CD14-positive monocyte (primary cell): ENCODE data around the gene DDN. TPM values are rescaled to one million over a fixed set of nuclear protein-coding genes. Genes with fewer than 3 reads are reported as not detected.
A peak's percentile ranks its signal among the peaks of the same experiment; 100 is the strongest.

Experiments used
- DNase-seq, 3 donors: peaks; one replicate each; pipeline ENCODE4 v3.0.0-alpha.2; 2011 to 2022
- H2AFZ ChIP-seq: 2 replicates; pipeline ENCODE4 v1.6.0; 2012; ENCODE audit warnings: mild to moderate bottlenecking, low read depth, low read length, inconsistent platforms; ENCODE audit not compliant: insufficient read depth, poor library complexity, severe bottlenecking
- H3K27ac ChIP-seq, 2 donors: 1 replicate in 1 of 2; 2 replicates in 1 of 2; pipeline ENCODE4 v1.5.1; 2012 to 2013; ENCODE audit warnings: low read length in 2 of 2, control low read depth in 1 of 2, inconsistent platforms in 1 of 2, low read depth in 1 of 2, mild to moderate bottlenecking in 1 of 2
- H3K27me3 ChIP-seq, 2 donors: one replicate each; pipeline versions ENCODE4 v1.6.0 to v1.6.1; 2011 to 2013; ENCODE audit warnings: low read length in 2 of 2; ENCODE audit not compliant: control insufficient read depth in 2 of 2, insufficient read depth in 2 of 2
- H3K36me3 ChIP-seq, 2 donors: replicated peaks in 1 of 2; 1 replicate in 1 of 2; 2 replicates in 1 of 2; pipeline versions ENCODE4 v1.5.1 to v1.6.1; 2012 to 2013; ENCODE audit warnings: low read length in 2 of 2, control low read depth in 1 of 2, inconsistent platforms in 1 of 2, mild to moderate bottlenecking in 1 of 2; ENCODE audit not compliant: insufficient read depth in 2 of 2, control insufficient read depth in 1 of 2
- H3K4me1 ChIP-seq, 2 donors: 1 replicate in 1 of 2; 2 replicates in 1 of 2; pipeline versions ENCODE4 v1.5.1 to v1.6.1; 2012 to 2013; ENCODE audit warnings: low read length in 2 of 2, control low read depth in 1 of 2, inconsistent platforms in 1 of 2, mild to moderate bottlenecking in 1 of 2, moderate library complexity in 1 of 2; ENCODE audit not compliant: insufficient read depth in 2 of 2, control insufficient read depth in 1 of 2
- H3K4me2 ChIP-seq: replicated peaks from 2 replicates; pipeline ENCODE3; 2012; ENCODE audit warnings: low read length, moderate library complexity, mild to moderate bottlenecking; ENCODE audit not compliant: poor library complexity, severe bottlenecking; ENCODE audit errors: extremely low read depth
- H3K4me3 ChIP-seq, 3 experiments: fragments of 200-600 bp in 1 of 3; sonication (generic) in 1 of 3; replicated peaks in 1 of 3; 1 replicate in 2 of 3; 2 replicates in 1 of 3; pipeline ENCODE4 v1.5.1; 2011 to 2013; ENCODE audit warnings: low read length in 3 of 3, mild to moderate bottlenecking in 3 of 3, control low read depth in 2 of 3, low read depth in 2 of 3, inconsistent platforms in 1 of 3, moderate library complexity in 1 of 3
- H3K79me2 ChIP-seq: 2 replicates; pipeline ENCODE4 v1.6.0; 2012; ENCODE audit warnings: mild to moderate bottlenecking, control low read depth, inconsistent platforms, low read length, moderate library complexity; ENCODE audit not compliant: insufficient read depth
- H3K9ac ChIP-seq: 2 replicates; pipeline ENCODE4 v1.6.0; 2017; ENCODE audit warnings: low read length, mild to moderate bottlenecking; ENCODE audit not compliant: insufficient read depth, poor library complexity, severe bottlenecking
- H3K9me3 ChIP-seq, 2 donors: replicated peaks in 1 of 2; 1 replicate in 1 of 2; 2 replicates in 1 of 2; pipeline versions ENCODE4 v1.5.1 to v1.6.1; 2012 to 2013; ENCODE audit warnings: low read length in 2 of 2, control low read depth in 1 of 2; ENCODE audit not compliant: control insufficient read depth in 1 of 2, insufficient read depth in 1 of 2
- H4K20me1 ChIP-seq: 2 replicates; pipeline ENCODE4 v1.6.0; 2012; ENCODE audit warnings: mild to moderate bottlenecking, low read length, control low read depth, moderate library complexity; ENCODE audit not compliant: insufficient read depth
- H3K27ac Mint-ChIP-seq, 7 donors: one replicate each; pipeline ENCODE4 v1.8.0; 2020; ENCODE audit warnings: mild to moderate bottlenecking in 7 of 7, mixed read lengths in 7 of 7, moderate library complexity in 6 of 7, inconsistent platforms in 2 of 7
- H3K27me3 Mint-ChIP-seq, 3 donors: one replicate each; pipeline ENCODE4 v1.8.0; 2021 to 2022; ENCODE audit warnings: low read depth in 3 of 3, mild to moderate bottlenecking in 3 of 3, mixed read lengths in 3 of 3, moderate library complexity in 3 of 3, inconsistent platforms in 1 of 3
- H3K36me3 Mint-ChIP-seq, 2 donors: one replicate each; pipeline ENCODE4 v1.8.0; 2020; ENCODE audit warnings: mixed read lengths in 2 of 2, inconsistent platforms in 1 of 2, mild to moderate bottlenecking in 1 of 2
- H3K4me1 Mint-ChIP-seq: one replicate; pipeline ENCODE4 v1.8.0; 2020; ENCODE audit warnings: mild to moderate bottlenecking, mixed read lengths
- H3K4me3 Mint-ChIP-seq, 2 donors: one replicate each; pipeline ENCODE4 v1.8.0; 2020; ENCODE audit warnings: mild to moderate bottlenecking in 2 of 2, mixed read lengths in 2 of 2, moderate library complexity in 1 of 2
- H3K9me3 Mint-ChIP-seq, 7 donors: one replicate each; pipeline ENCODE4 v1.8.0; 2020 to 2022; ENCODE audit warnings: mixed read lengths in 7 of 7, mild to moderate bottlenecking in 6 of 7, moderate library complexity in 6 of 7, inconsistent platforms in 2 of 7
- WGBS: methylation state at CpG from one replicate; pipeline ENCODE4 v1.1.5; 2013; ENCODE audit warnings: missing lambda C conversion rate; ENCODE audit not compliant: insufficient coverage; 5-methylcytosine and 5-hydroxymethylcytosine counted together
- intact Hi-C, 2 donors: fragments of 100-400 bp; cut with micrococcal nuclease; formaldehyde crosslinking; loops; one replicate each; pipeline versions ENCODE4 v1.15.0 to v1.15.1; 2023
- polyA plus RNA-seq, 3 donors: library from polyadenylated mRNA; depleted of rRNA in 1 of 3; unstranded in 2 of 3; stranded (reverse) in 1 of 3; fragments of 300-500 nt in 2 of 3; fragments of >200 nt in 1 of 3; fragmentation: Illumina TruSeq in 2 of 3; gene quantifications; 1 replicate in 2 of 3; 2 replicates in 1 of 3; pipeline ENCODE4 v1.2.3, GENCODE V29; 2012 to 2021
- TF ChIP-seq, protein P1 (sequence below): fragments of 200-600 bp; IDR thresholded peaks from one replicate; pipeline ENCODE4 v1.8.0; 2022; ENCODE audit warnings: antibody characterized with exemption, mild to moderate bottlenecking

Gene DDN
- polyA plus RNA-seq, 3 donors, result 0.27 TPM; not detected in 2

DNA sequence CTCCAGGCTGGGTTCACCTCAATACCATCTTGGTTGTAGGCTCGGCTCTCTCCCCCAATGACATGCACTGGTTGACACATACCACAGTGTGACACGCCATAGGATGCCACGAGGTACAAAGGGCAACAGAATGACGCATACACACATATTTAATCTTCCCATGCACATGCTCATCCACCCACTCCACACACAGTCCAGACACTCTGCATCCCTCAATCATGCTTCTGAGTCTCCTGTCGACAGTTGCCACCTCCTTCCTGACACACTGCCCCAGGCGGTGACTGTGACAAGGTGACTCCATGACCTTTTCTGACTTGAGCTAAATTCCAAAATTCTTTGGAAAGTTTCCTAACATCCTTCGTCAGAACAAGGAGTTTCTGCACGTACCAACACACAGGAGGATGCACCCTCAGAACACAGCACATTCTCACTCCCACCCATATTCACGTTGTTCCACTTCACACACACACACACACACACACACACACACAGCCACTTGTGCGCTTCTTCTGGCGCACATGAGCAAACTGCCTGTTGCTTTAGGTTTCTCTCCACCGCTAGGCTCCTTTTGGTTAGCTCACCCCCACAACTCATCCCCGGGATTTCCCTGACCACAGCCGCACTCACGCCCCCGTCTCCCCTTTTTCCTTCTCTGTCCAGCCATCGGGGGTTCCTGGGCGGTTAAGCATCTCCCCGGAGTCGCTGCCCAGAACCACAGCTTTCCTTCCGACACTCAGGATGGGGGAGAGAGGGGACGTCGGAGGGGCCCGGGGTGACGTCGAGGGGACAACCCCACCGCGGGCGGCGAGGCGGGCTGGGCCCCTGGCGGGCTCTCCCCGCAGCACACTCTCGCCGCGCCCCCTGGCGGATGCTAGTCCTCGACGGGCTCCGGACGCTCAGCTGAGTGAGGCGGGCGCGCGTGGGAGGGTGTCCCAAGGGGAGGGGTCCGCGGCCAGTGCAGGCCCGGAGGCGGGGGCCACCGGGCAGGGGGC is 21.6 kb downstream of the DDN start:
- peak overlapping the region in 1 of 3 experiments; percentile 72 for H3K4me3 ChIP-seq
- no peaks in the 10 kb centered on the region for H3K36me3 ChIP-seq
- no peak overlapping the region for H3K27ac ChIP-seq
- H3K36me3 Mint-ChIP-seq, result peaks cover 22 to 23% of the 10 kb centered on the region in 2 donors
- no peak overlapping the region for H3K9ac ChIP-seq
- peak overlapping the region in 5 of 7 donors; percentile 47 to 83 (median 73) for H3K27ac Mint-ChIP-seq
- H3K27me3 ChIP-seq, result peaks cover 67 to 96% of the 10 kb centered on the region in 2 donors
- intact Hi-C loops, result loop anchor here in 1 of 2 donors (10.0 kb wide), 1 partner anchor 123 kb away; the partner anchor contains the start of gene DDX23
- H3K27me3 Mint-ChIP-seq, result peaks cover 90 to 99% (median 95%) of the 10 kb centered on the region in 3 donors
- H3K9me3 Mint-ChIP-seq, result peaks cover 2 to 42% (median 28%) of the 10 kb centered on the region in 7 donors
- H2AFZ ChIP-seq, result peak overlapping the region; percentile 64
- peak overlapping the region; percentile 37 to 86 for H3K4me3 Mint-ChIP-seq
- peak overlapping the region; percentile 83 for H3K4me2 ChIP-seq
- H3K4me1 ChIP-seq, result peaks cover 56 to 59% of the 10 kb centered on the region in 2 donors
- WGBS, result 8% methylated on average over 43 of the region's 50 CpGs
- no peaks in the 10 kb centered on the region for H3K79me2 ChIP-seq
- H4K20me1 ChIP-seq, result peaks cover 5% of the 10 kb centered on the region
- TF ChIP-seq, protein P1, sequence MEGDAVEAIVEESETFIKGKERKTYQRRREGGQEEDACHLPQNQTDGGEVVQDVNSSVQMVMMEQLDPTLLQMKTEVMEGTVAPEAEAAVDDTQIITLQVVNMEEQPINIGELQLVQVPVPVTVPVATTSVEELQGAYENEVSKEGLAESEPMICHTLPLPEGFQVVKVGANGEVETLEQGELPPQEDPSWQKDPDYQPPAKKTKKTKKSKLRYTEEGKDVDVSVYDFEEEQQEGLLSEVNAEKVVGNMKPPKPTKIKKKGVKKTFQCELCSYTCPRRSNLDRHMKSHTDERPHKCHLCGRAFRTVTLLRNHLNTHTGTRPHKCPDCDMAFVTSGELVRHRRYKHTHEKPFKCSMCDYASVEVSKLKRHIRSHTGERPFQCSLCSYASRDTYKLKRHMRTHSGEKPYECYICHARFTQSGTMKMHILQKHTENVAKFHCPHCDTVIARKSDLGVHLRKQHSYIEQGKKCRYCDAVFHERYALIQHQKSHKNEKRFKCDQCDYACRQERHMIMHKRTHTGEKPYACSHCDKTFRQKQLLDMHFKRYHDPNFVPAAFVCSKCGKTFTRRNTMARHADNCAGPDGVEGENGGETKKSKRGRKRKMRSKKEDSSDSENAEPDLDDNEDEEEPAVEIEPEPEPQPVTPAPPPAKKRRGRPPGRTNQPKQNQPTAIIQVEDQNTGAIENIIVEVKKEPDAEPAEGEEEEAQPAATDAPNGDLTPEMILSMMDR, result peak; percentile 99
- peaks cover 62% of the 10 kb centered on the region for H3K4me1 Mint-ChIP-seq
- DNase-seq, result peak in 2 of 3 donors; percentile 69 to 80
- peaks cover 0 to 41% of the 10 kb centered on the region in 2 donors for H3K9me3 ChIP-seq

DNA sequence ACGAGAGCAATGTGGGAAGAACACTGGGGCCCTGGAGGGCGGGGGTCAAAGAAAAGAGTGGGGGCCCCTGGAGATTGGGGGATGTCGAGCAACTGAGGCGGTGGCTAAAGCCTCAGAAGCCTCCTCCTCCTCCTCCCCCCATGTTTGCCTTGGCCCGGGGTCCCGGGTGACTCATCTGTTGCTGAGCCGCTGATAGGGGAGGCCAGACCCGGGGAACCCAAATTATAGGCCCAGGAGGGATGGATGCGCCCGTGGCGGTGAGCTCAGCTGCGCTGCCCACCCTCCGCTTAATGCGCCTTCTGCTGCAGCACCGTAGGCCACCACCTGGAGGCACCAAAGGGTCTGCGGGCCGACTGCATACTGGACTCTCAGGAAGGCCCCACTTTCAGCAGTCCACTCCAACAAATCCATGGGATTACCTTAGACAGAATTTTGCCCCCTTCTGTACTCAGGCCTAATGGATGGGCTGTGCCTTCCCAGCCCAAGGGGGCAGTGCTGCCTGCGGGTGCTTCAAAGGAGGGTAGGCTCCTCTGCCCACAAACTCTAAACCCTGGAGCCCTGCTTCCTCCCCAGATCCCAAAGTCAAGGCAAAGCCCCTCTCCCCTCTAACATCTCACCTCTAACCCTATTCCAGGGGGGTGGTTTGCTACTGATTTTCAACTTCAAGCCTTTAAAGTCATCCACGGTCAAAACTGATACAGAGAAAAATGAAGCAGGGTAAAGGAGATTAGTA is 25.1 kb downstream of the DDN start:
- no peak overlapping the region for H3K4me3 ChIP-seq
- peaks cover 15 to 22% of the 10 kb centered on the region in 2 donors for H3K36me3 Mint-ChIP-seq
- H3K79me2 ChIP-seq, result no peaks in the 10 kb centered on the region
- peak overlapping the region in 1 of 2 donors; percentile 76 for H3K4me3 Mint-ChIP-seq
- H3K27me3 Mint-ChIP-seq, result peaks cover 89 to 99% (median 91%) of the 10 kb centered on the region in 3 donors
- H3K9me3 Mint-ChIP-seq, result peaks cover 0 to 26% (median 19%) of the 10 kb centered on the region in 7 donors
- TF ChIP-seq, protein P1, result peak; percentile 86
- intact Hi-C loops, result loop anchor here in 1 of 2 donors (10.0 kb wide), 1 partner anchor 119 kb away; the partner anchor contains the start of gene DDX23
- no peak overlapping the region for H3K9ac ChIP-seq
- H3K4me1 ChIP-seq, result peaks cover 51 to 63% of the 10 kb centered on the region in 2 donors
- no peak overlapping the region for H3K27ac ChIP-seq
- H3K4me1 Mint-ChIP-seq, result peaks cover 57% of the 10 kb centered on the region
- H2AFZ ChIP-seq, result no peak overlapping the region
- peaks cover 12% of the 10 kb centered on the region for H4K20me1 ChIP-seq
- H3K36me3 ChIP-seq, result no peaks in the 10 kb centered on the region
- H3K4me2 ChIP-seq, result peak overlapping the region; percentile 23
- 21% methylated on average over 14 of the region's 19 CpGs for WGBS
- peaks cover 61 to 96% of the 10 kb centered on the region in 2 donors for H3K27me3 ChIP-seq
- H3K27ac Mint-ChIP-seq, result peak overlapping the region in 4 of 7 donors; percentile 25 to 74 (median 58)
- peak in 1 of 3 donors; percentile 54 for DNase-seq
- peaks cover 0 to 33% of the 10 kb centered on the region in 2 donors for H3K9me3 ChIP-seq
